ENCODE results near the gene GDPD4.
"Not testable (repeated sequence)": the region's sequence is repeated elsewhere in the genome, so short reads cannot be mapped to it uniquely, and the experiment has no call there.

GDPD4 gene

DNA sequence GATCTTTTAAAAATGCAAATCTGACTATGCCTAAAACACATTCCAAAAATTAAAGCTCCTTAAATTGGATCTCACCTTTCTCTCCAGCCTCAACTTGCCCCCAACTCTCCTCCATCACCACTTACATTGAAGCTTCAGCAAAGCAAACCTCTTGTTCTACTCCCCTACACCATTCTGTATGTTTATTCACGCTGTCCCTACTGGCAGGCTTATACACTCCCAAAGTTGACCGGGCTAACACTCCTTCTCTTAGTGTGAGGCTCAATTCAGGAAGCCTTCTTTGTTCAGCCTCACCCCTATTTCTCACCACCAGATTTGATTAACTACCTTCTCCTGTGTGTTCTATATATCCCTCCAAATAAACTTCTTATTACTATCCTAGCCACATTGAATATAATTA lies 1.8 kb upstream of the GDPD4 start:
- Histone ChIP-seq H3K9me3 (ENCODE audit: insufficient read depth, low read depth, low read length) (no peaks in the 10 kb centered on the region), H3K9me2 (replicated peaks; ENCODE audit: low read depth, low read length) (no peaks in the 10 kb centered on the region), H3K4me1 (ENCODE audit: insufficient read depth, low read length, poor library complexity, severe bottlenecking) (no peaks in the 10 kb centered on the region), H4K20me1 (ENCODE audit: insufficient read depth, low read length, poor library complexity, severe bottlenecking) (no peaks in the 10 kb centered on the region), H3K4me2 (ENCODE audit: low read depth, low read length, poor library complexity, severe bottlenecking) (no peak overlapping the region), H3K36me3 (ENCODE audit: insufficient read depth, low read length) (no peaks in the 10 kb centered on the region), H3F3A (ENCODE audit: low read depth) (no peaks in the 10 kb centered on the region), H3K27me3 (ENCODE audit: insufficient read depth, low read length, poor library complexity, severe bottlenecking) (no peaks in the 10 kb centered on the region), H2AFZ (ENCODE audit: low read length) (no peak overlapping the region), H3K4me3 (ENCODE audit: low read length, poor library complexity, severe bottlenecking) (no peak overlapping the region), H3K9ac (ENCODE audit: low read depth, low read length, poor library complexity, severe bottlenecking) (no peak overlapping the region), H3K79me2 (ENCODE audit: insufficient read depth, low read length) (no peaks in the 10 kb centered on the region)
- TF ChIP-seq, protein P1, sequence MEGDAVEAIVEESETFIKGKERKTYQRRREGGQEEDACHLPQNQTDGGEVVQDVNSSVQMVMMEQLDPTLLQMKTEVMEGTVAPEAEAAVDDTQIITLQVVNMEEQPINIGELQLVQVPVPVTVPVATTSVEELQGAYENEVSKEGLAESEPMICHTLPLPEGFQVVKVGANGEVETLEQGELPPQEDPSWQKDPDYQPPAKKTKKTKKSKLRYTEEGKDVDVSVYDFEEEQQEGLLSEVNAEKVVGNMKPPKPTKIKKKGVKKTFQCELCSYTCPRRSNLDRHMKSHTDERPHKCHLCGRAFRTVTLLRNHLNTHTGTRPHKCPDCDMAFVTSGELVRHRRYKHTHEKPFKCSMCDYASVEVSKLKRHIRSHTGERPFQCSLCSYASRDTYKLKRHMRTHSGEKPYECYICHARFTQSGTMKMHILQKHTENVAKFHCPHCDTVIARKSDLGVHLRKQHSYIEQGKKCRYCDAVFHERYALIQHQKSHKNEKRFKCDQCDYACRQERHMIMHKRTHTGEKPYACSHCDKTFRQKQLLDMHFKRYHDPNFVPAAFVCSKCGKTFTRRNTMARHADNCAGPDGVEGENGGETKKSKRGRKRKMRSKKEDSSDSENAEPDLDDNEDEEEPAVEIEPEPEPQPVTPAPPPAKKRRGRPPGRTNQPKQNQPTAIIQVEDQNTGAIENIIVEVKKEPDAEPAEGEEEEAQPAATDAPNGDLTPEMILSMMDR (conservative IDR thresholded peaks at IDR 0.05; ENCODE audit: low read length) = no peak
- no peak for TF ChIP-seq EZH2phosphoT487 (IDR thresholded peaks at IDR 0.05; ENCODE audit: borderline replicate concordance)

DNA sequence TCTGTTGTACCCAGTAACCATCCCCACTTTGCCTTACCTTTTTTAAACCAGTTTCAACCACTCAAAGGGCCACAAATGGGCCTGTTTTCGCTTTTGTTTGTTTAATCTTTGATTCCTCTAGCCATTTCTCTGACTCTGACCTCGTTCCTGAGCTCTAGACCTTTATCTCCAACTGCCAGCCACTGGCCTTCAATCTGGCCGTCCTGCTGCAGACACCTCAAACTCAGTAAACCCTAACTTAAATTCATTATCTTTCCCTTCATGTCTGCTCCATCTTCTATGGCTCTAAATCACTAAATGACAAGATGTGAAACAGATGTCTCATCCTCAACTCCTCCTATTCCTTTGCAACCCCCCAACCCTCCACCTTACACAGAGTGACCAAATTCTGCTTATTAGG lies 1.3 kb upstream of the GDPD4 start:
- Histone ChIP-seq H3K4me1 (ENCODE audit: insufficient read depth, low read length, poor library complexity, severe bottlenecking) (no peaks in the 10 kb centered on the region), H3K79me2 (ENCODE audit: insufficient read depth, low read length) (no peaks in the 10 kb centered on the region), H3K36me3 (ENCODE audit: insufficient read depth, low read length) (no peaks in the 10 kb centered on the region), H3K9me2 (replicated peaks; ENCODE audit: low read depth, low read length) (no peaks in the 10 kb centered on the region), H3K9ac (ENCODE audit: low read depth, low read length, poor library complexity, severe bottlenecking) (no peak overlapping the region), H3K4me2 (ENCODE audit: low read depth, low read length, poor library complexity, severe bottlenecking) (no peak overlapping the region), H3K9me3 (ENCODE audit: insufficient read depth, low read depth, low read length) (no peaks in the 10 kb centered on the region), H3K27me3 (ENCODE audit: insufficient read depth, low read length, poor library complexity, severe bottlenecking) (no peaks in the 10 kb centered on the region), H2AFZ (ENCODE audit: low read length) (no peak overlapping the region), H4K20me1 (ENCODE audit: insufficient read depth, low read length, poor library complexity, severe bottlenecking) (no peaks in the 10 kb centered on the region), H3K4me3 (ENCODE audit: low read length, poor library complexity, severe bottlenecking) (no peak overlapping the region), H3F3A (ENCODE audit: low read depth) (no peaks in the 10 kb centered on the region)
- TF ChIP-seq, protein P1 (conservative IDR thresholded peaks at IDR 0.05; ENCODE audit: low read length) = no peak
- no peak for TF ChIP-seq EZH2phosphoT487 (IDR thresholded peaks at IDR 0.05; ENCODE audit: borderline replicate concordance)

GRCh38 chr11:77300695-77301094 lies 791 bp downstream of the GDPD4 start:
- Histone ChIP-seq H2AFZ (ENCODE audit: low read length) (no peak overlapping the region), H3K4me3 (ENCODE audit: low read length, poor library complexity, severe bottlenecking) (no peak overlapping the region), H3K79me2 (ENCODE audit: insufficient read depth, low read length) (no peaks in the 10 kb centered on the region), H3K4me2 (ENCODE audit: low read depth, low read length, poor library complexity, severe bottlenecking) (no peak overlapping the region), H3K9ac (ENCODE audit: low read depth, low read length, poor library complexity, severe bottlenecking) (no peak overlapping the region), H3K4me1 (ENCODE audit: insufficient read depth, low read length, poor library complexity, severe bottlenecking) (no peaks in the 10 kb centered on the region), H3K9me3 (ENCODE audit: insufficient read depth, low read depth, low read length) (no peaks in the 10 kb centered on the region), H3K9me2 (replicated peaks; ENCODE audit: low read depth, low read length) (no peaks in the 10 kb centered on the region), H3F3A (ENCODE audit: low read depth) (no peaks in the 10 kb centered on the region), H3K36me3 (ENCODE audit: insufficient read depth, low read length) (no peaks in the 10 kb centered on the region), H3K27me3 (ENCODE audit: insufficient read depth, low read length, poor library complexity, severe bottlenecking) (no peaks in the 10 kb centered on the region), H4K20me1 (ENCODE audit: insufficient read depth, low read length, poor library complexity, severe bottlenecking) (no peaks in the 10 kb centered on the region)
- TF ChIP-seq EZH2phosphoT487 (IDR thresholded peaks at IDR 0.05; ENCODE audit: borderline replicate concordance) = no peak
- TF ChIP-seq, protein P1 (conservative IDR thresholded peaks at IDR 0.05; ENCODE audit: low read length) = no peak

- H3K9ac ChIP-seq (ENCODE audit: low read depth, low read length, poor library complexity, severe bottlenecking); H3K27me3 ChIP-seq (ENCODE audit: insufficient read depth, low read length, poor library complexity, severe bottlenecking); H3K36me3 ChIP-seq (ENCODE audit: insufficient read depth, low read length); H2AFZ ChIP-seq (ENCODE audit: low read length); H3F3A ChIP-seq (ENCODE audit: low read depth); H4K20me1 ChIP-seq (ENCODE audit: insufficient read depth, low read length, poor library complexity, severe bottlenecking); H3K4me2 ChIP-seq (ENCODE audit: low read depth, low read length, poor library complexity, severe bottlenecking); H3K9me2 ChIP-seq (replicated peaks; ENCODE audit: low read depth, low read length); H3K79me2 ChIP-seq (ENCODE audit: insufficient read depth, low read length); H3K9me3 ChIP-seq (ENCODE audit: insufficient read depth, low read depth, low read length); H3K4me3 ChIP-seq (ENCODE audit: low read length, poor library complexity, severe bottlenecking); H3K4me1 ChIP-seq (ENCODE audit: insufficient read depth, low read length, poor library complexity, severe bottlenecking): not testable (repeated sequence)
Measured at GRCh38 chr11:77300028-77300427, 1.5 kb downstream of the GDPD4 start.
